Pancreas (tissue), 10 donors: ENCODE results near the gene DRAP1. TPM values are rescaled to one million over a fixed set of nuclear protein-coding genes. Genes with fewer than 3 reads are reported as not detected.

Experiments used
- ATAC-seq, 4 donors: fragments of 200-7000 bp; cut with Tn5 transposase; one replicate each; pipeline versions ENCODE4 v1.8.0 to v1.9.1; 2020; ENCODE audit warnings: mild to moderate bottlenecking in 4 of 4, moderate library complexity in 4 of 4
- DNase-seq, 6 donors: peaks; one replicate each; pipeline ENCODE4 v3.0.0-alpha.2; 2020
- FAIRE-seq: peaks from 2 replicates; lab custom pipeline; 2012; peaks lifted over from hg19 to GRCh38; lab: Jason Lieb, UNC
- H3K27ac ChIP-seq, 4 donors: fragments of 200-600 bp; sonication (generic); 1 replicate in 3 of 4; 2 replicates in 1 of 4; pipeline versions ENCODE4 v1.5.0 to v1.8.0; 2020
- H3K27me3 ChIP-seq, 4 donors: fragments of 200-600 bp; one replicate each; pipeline ENCODE4 v1.8.0; 2021
- H3K36me3 ChIP-seq, 3 donors: fragments of 200-600 bp; sonication (generic) in 1 of 3; one replicate each; pipeline versions ENCODE4 v1.5.0 to v1.8.0; 2020 to 2021
- H3K4me1 ChIP-seq, 3 donors: fragments of 200-600 bp; one replicate each; pipeline ENCODE4 v1.8.0; 2021
- H3K4me3 ChIP-seq, 4 donors: fragments of 200-600 bp; sonication (generic) in 2 of 4; one replicate each; pipeline versions ENCODE4 v1.5.0 to v1.8.0; 2020 to 2021
- H3K9me3 ChIP-seq, 4 donors: fragments of 200-600 bp; one replicate each; pipeline ENCODE4 v1.8.0; 2021
- CTCF ChIP-seq, 4 donors: fragments of 200-600 bp; sonication (generic) in 3 of 4; IDR thresholded peaks; one replicate each; pipeline versions ENCODE4 v1.5.0 to v1.8.0; 2021; ENCODE audit warnings: antibody characterized with exemption in 4 of 4
- WGBS, 2 donors: extraction: QIAGEN DNeasy Blood & Tissue Kit; methylation state at CpG; one replicate each; pipeline ENCODE4 v1.1.7; 2013; 5-methylcytosine and 5-hydroxymethylcytosine counted together
- intact Hi-C, 3 donors: fragments of 100-400 bp; cut with DNase I; formaldehyde crosslinking; loops; one replicate each; pipeline versions ENCODE4 v1.11.1 to v1.14.2; 2022
- polyA plus RNA-seq, 2 donors: library from polyadenylated mRNA; stranded (reverse); fragments of 200-250 nt; gene quantifications; one replicate each; pipeline ENCODE4 v1.2.3, GENCODE V29; 2013
- total RNA-seq, 6 donors: library from RNA; stranded (reverse); fragmentation: NEBNext Ultra II Directional in 4 of 6; extraction: Animal tissue kit (Norgen Biotek cat#: 25700) in 4 of 6; gene quantifications; one replicate each; pipeline versions ENCODE4 v1.2.1 to v1.2.4, GENCODE V29; 2021 to 2023
- donor health status: healthy with polysubstance abuse.
- donor health status: DM: no; HTN: no; CAD: no; lungs with moderate emphysema.
- donor health status: DM: no; HTN: no; CAD: no.
- donor health status: control.
- donor health status: control.
- donor health status: Bipolar disorder and iron deficiency.
- donor health status: DM: yes; HTN: yes; CAD: no.
- donor health status: DM: no; HTN: no; CAD: no.
- donor health status: DM: no; HTN: no; CAD: no.
- donor health status: DM: yes; HTN: yes; CAD: no.

Gene DRAP1
- total and polyA plus RNA-seq, 8 donors = 20.4 to 58.8 (median 27.2) TPM

DNA sequence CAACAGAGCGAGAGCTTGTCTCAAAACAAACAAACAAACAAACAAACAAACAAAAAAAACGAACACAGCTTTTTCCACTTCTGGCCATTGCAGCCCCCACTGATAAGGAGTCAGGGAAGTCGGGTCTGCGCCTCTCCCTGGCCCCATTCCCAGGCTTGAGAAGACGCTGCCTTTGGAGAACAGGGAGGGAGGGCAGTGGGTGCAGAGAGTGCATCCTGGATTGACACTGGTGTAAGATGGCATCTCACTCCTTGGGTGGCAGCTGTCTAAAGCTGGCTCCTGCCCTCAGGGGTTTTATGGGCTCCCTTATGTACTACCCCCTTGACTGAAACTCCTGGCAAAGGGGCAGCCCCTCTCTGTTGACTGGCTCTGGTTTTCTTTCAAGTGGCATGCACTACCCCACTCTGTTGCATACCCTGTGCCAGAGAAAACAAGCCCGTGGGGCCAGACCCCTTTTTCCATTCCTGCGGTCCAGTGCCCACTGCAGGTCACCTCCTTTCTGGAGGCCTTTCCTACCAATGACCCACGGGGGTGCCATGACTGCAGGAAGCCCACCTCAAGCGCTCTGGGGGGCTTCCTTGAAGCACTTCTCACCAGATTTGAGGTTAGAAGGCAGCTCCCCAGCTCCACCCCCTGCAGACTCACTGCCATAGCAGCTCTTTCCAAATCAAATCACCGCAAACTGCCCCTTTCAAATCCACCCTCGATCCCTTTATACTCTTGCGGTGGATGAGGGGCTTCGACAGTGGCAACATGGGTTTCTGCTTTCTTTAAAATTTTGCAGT is 12.7 kb downstream of the DRAP1 start:
- Histone ChIP-seq H3K9me3 (no peaks in the 10 kb centered on the region), H3K36me3 (no peaks in the 10 kb centered on the region), H3K27ac (no peak overlapping the region), H3K4me1 (no peaks in the 10 kb centered on the region), H3K27me3 (no peaks in the 10 kb centered on the region), H3K4me3 (no peak overlapping the region)
- DNase-seq = no peak
- 56 to 59% methylated on average over 13 of the region's 13 CpGs for WGBS, 2 donors
- intact Hi-C loops = no loop called here
- TF ChIP-seq CTCF (IDR thresholded peaks at IDR 0.05) = no peak
- no peak for ATAC-seq
- FAIRE-seq = no peak

- intact Hi-C loops = no loop called here
- WGBS, 2 donors = 32 to 42% methylated on average over 9 of the region's 9 CpGs
- FAIRE-seq (no peak), DNase-seq (no peak), ATAC-seq (no peak)
- no peaks in the 10 kb centered on the region for H3K27me3 ChIP-seq
- H3K9me3 ChIP-seq = no peaks in the 10 kb centered on the region
- TF ChIP-seq CTCF (IDR thresholded peaks at IDR 0.05) = no peak
- H3K4me1 ChIP-seq = no peaks in the 10 kb centered on the region
- H3K4me3 ChIP-seq = no peak overlapping the region
- no peaks in the 10 kb centered on the region for H3K36me3 ChIP-seq
- no peak overlapping the region for H3K27ac ChIP-seq
Observed at GRCh38 chr11:65932558-65932919, 13.3 kb downstream of the DRAP1 start.

DNA sequence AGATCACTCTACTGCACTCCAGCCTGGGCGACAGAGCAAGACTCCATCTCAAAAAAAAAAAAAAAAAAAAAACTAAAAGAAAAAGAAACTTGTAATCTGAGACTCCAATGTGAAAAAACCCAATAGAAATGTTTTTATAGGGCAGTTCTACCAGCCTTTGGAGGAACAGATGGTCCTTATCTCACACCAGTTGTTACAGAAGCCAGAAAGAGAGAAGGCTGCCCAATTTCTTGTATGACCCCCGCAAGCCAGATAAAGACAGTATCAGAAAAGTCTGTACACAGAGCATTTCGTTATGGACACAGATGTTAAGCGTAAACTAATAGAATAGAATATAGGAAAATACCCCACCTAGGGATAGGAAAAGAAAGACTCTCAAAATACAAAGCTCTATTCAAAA is 14.8 kb downstream of the DRAP1 start:
- intact Hi-C loops = no loop called here
- no peak for TF ChIP-seq CTCF (IDR thresholded peaks at IDR 0.05)
- H3K9me3 ChIP-seq = no peaks in the 10 kb centered on the region
- no peak for DNase-seq
- H3K4me1 ChIP-seq = no peaks in the 10 kb centered on the region
- no peak for FAIRE-seq
- H3K27me3 ChIP-seq = no peaks in the 10 kb centered on the region
- no peak overlapping the region for H3K27ac ChIP-seq
- WGBS, 2 donors = 19 to 27% methylated on average over 4 of the region's 4 CpGs
- ATAC-seq = peak in 1 of 4 donors; percentile 70
- no peaks in the 10 kb centered on the region for H3K36me3 ChIP-seq
- H3K4me3 ChIP-seq = no peak overlapping the region

DNA sequence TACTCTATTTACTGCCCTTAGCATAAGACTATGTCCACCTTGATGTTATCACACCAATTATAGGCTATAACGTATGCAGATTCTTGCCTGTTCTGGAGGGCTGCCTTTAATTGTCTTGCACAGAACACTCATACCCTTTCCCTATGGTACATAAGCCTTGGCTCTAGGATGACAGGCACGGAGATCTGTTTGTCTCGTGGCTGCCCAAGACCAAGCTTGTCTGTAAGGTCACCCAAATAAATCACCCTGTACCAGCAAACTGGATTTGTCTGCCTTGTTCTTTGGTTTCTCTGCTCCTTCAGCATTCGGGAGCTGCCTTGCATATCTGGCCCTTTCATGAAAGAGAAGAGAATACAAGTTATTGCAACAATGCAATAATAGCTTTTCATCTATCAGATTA is 18.5 kb downstream of the DRAP1 start:
- 31 to 40% methylated on average over 4 of the region's 4 CpGs for WGBS, 2 donors
- H3K27me3 ChIP-seq = no peaks in the 10 kb centered on the region
- FAIRE-seq (no peak), ATAC-seq (no peak), DNase-seq (no peak)
- H3K9me3 ChIP-seq = no peaks in the 10 kb centered on the region
- no peaks in the 10 kb centered on the region for H3K36me3 ChIP-seq
- H3K27ac ChIP-seq = no peak overlapping the region
- no peaks in the 10 kb centered on the region for H3K4me1 ChIP-seq
- H3K4me3 ChIP-seq = no peak overlapping the region
- TF ChIP-seq CTCF (IDR thresholded peaks at IDR 0.05) = no peak
- intact Hi-C loops = no loop called here

DNA sequence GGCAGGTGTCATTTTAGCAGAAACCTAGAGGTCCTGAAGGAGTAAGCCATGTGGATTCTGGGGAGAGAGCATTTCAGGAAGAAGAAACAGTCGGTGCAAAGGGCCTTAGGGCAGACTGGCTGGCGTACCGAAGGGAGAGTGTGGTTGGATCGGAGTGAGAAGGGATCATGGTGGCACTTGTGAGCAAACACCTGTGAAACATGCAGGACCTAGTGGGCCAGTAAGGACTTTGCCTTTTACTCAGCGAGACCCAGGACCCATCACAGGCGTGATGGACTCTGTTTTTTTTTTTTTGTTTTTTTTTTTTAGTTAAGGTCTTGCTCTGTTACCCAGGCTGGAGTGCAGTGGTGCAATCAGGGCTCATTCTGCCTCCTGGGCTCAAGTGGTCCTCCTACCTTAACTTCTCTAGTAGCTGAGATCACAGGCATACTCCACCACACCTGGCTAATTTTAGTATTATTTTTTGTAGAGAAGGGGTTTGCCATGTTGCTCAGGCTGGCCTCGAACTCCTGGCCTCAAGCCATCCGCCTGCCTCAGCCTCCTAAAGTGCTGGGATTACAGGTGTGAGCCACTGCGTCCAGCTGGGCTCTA is 22.6 kb downstream of the DRAP1 start:
- TF ChIP-seq CTCF (IDR thresholded peaks at IDR 0.05) = no peak
- Histone ChIP-seq H3K27ac (peak overlapping the region in 1 of 4 donors; percentile 15), H3K4me3 (no peak overlapping the region), H3K36me3 (no peaks in the 10 kb centered on the region), H3K4me1 (no peaks in the 10 kb centered on the region), H3K9me3 (no peaks in the 10 kb centered on the region), H3K27me3 (no peaks in the 10 kb centered on the region)
- 57 to 58% methylated on average over 9 of the region's 9 CpGs for WGBS, 2 donors
- FAIRE-seq (no peak), ATAC-seq (peak in 1 of 4 donors; percentile 47), DNase-seq (no peak)
- intact Hi-C loops = no loop called here
